Activated CD8-positive, alpha-beta memory T cell treated with anti-CD3 and anti-CD28 coated beads, Interleukin-2, amount 10 ng/mL, durations not matched to agents 7 days and 5 days (primary cell): Measurements from ENCODE around the gene IMPA2. TPM values are rescaled to one million over a fixed set of nuclear protein-coding genes. Genes with fewer than 3 reads are reported as not detected.
A peak's percentile ranks its signal among the peaks of the same experiment; 100 is the strongest.

ENCODE experiments used
- ATAC-seq: fragments of 150-1000 bp; cut with Tn5 transposase; one replicate; pipeline ENCODE4 v1.10.0; 2021; ENCODE audit warnings: moderate library complexity
- CTCF ChIA-PET: fragments of 350-600 bp; sonication (Branson Sonifier 250); formaldehyde crosslinking; loops from one replicate; lab custom pipeline; 2021; ENCODE audit warnings: antibody characterized with exemption; lab: Charles Lee
- DNase-seq: peaks from one replicate; pipeline ENCODE4 v3.0.0-alpha.2; 2020
- H3K27ac Mint-ChIP-seq: one replicate; pipeline ENCODE4 v1.8.0; 2021; ENCODE audit warnings: mild to moderate bottlenecking, mixed read lengths
- H3K27me3 Mint-ChIP-seq: one replicate; pipeline ENCODE4 v1.8.0; 2021; ENCODE audit warnings: mixed read lengths
- H3K36me3 Mint-ChIP-seq: one replicate; pipeline ENCODE4 v1.8.0; 2021; ENCODE audit warnings: mild to moderate bottlenecking, mixed read lengths
- H3K4me1 Mint-ChIP-seq: one replicate; pipeline ENCODE4 v1.8.0; 2021; ENCODE audit warnings: mixed read lengths
- H3K4me3 Mint-ChIP-seq: one replicate; pipeline ENCODE4 v1.8.0; 2021; ENCODE audit warnings: mild to moderate bottlenecking, moderate library complexity, mixed read lengths
- H3K9me3 Mint-ChIP-seq: one replicate; pipeline ENCODE4 v1.8.0; 2022; ENCODE audit warnings: low read depth, mixed read lengths
- total RNA-seq, 2 experiments: library from RNA; stranded (reverse); gene quantifications; one replicate each; pipeline ENCODE4 v1.2.3, GENCODE V29; 2021

IMPA2 gene
- total RNA-seq, 2 experiments from 2014 or later, result 14.1 to 19.1 TPM

GRCh38 chr18:11972371-11973174, 8.7 kb upstream of the IMPA2 start:
- no peak for ATAC-seq
- H3K9me3 Mint-ChIP-seq, result no peaks in the 10 kb centered on the region

GRCh38 chr18:11974741-11975325, 6.5 kb upstream of the IMPA2 start:
- H3K4me1 Mint-ChIP-seq, result peaks cover 6% of the 10 kb centered on the region
- H3K9me3 Mint-ChIP-seq, result no peaks in the 10 kb centered on the region
- CTCF ChIA-PET, result no interaction called here
- peaks cover 2% of the 10 kb centered on the region for H3K27me3 Mint-ChIP-seq
- no peak overlapping the region for H3K4me3 Mint-ChIP-seq
- ATAC-seq, result no peak
- DNase-seq, result no peak
- no peak overlapping the region for H3K27ac Mint-ChIP-seq
- H3K36me3 Mint-ChIP-seq, result no peaks in the 10 kb centered on the region

More at GRCh38 chr18:11972371-11973174, 8.7 kb upstream of the IMPA2 start:
- H3K27me3 Mint-ChIP-seq, result no peaks in the 10 kb centered on the region
- peaks cover 3% of the 10 kb centered on the region for H3K4me1 Mint-ChIP-seq
- H3K4me3 Mint-ChIP-seq, result no peak overlapping the region
- H3K36me3 Mint-ChIP-seq, result no peaks in the 10 kb centered on the region
- DNase-seq, result no peak
- H3K27ac Mint-ChIP-seq, result no peak overlapping the region
- CTCF ChIA-PET, result no interaction called here

- CTCF ChIA-PET, result no interaction called here
- no peak for DNase-seq
- Mint-ChIP-seq H3K4me1 (peaks cover 11% of the 10 kb centered on the region), H3K9me3 (no peaks in the 10 kb centered on the region), H3K27me3 (peaks cover 3% of the 10 kb centered on the region), H3K36me3 (no peaks in the 10 kb centered on the region), H3K4me3 (no peak overlapping the region), H3K27ac (no peak overlapping the region)
- no peak for ATAC-seq
These were observed 5.6 kb upstream of the IMPA2 start for GRCh38 chr18:11975723-11976122.

- H3K36me3 Mint-ChIP-seq, result no peaks in the 10 kb centered on the region
- no peak for ATAC-seq
- H3K4me3 Mint-ChIP-seq, result no peak overlapping the region
- H3K27me3 Mint-ChIP-seq, result peaks cover 3% of the 10 kb centered on the region
- CTCF ChIA-PET, result interaction anchor here (1.4 to 1.5 kb wide), 2 partner anchors 19 to 38 kb away, joined by 4 read pairs; no protein-coding TSS in a partner anchor
- no peak overlapping the region for H3K27ac Mint-ChIP-seq
- peaks cover 11% of the 10 kb centered on the region for H3K4me1 Mint-ChIP-seq
- H3K9me3 Mint-ChIP-seq, result no peaks in the 10 kb centered on the region
- no peak for DNase-seq
These were observed 4.8 kb upstream of the IMPA2 start for GRCh38 chr18:11976315-11977152.

- Mint-ChIP-seq H3K27ac (no peak overlapping the region), H3K36me3 (no peaks in the 10 kb centered on the region), H3K4me1 (peaks cover 14% of the 10 kb centered on the region), H3K27me3 (peaks cover 3% of the 10 kb centered on the region), H3K4me3 (no peak overlapping the region), H3K9me3 (no peaks in the 10 kb centered on the region)
- ATAC-seq (no peak), DNase-seq (no peak)
- CTCF ChIA-PET, result interaction anchor here (1.4 to 1.5 kb wide), 2 partner anchors 18 to 39 kb away, joined by 4 read pairs; no protein-coding TSS in a partner anchor
These were observed 4.2 kb upstream of the IMPA2 start for GRCh38 chr18:11977153-11977466.

- Mint-ChIP-seq H3K36me3 (no peaks in the 10 kb centered on the region), H3K9me3 (no peaks in the 10 kb centered on the region), H3K4me1 (peaks cover 22% of the 10 kb centered on the region), H3K4me3 (peak overlapping the region; percentile 34), H3K27me3 (peaks cover 3% of the 10 kb centered on the region), H3K27ac (no peak overlapping the region)
- DNase-seq, result no peak
- CTCF ChIA-PET, result interaction anchor here (1.4 kb wide), 1 partner anchor 17 kb away, joined by 5 read pairs; no protein-coding TSS in a partner anchor
- no peak for ATAC-seq
These were observed 2.4 kb upstream of the IMPA2 start for GRCh38 chr18:11978956-11979355.

GRCh38 chr18:11980163-11980493, 1.2 kb upstream of the IMPA2 start:
- Mint-ChIP-seq H3K9me3 (no peaks in the 10 kb centered on the region), H3K36me3 (no peaks in the 10 kb centered on the region), H3K27me3 (peaks cover 3% of the 10 kb centered on the region), H3K27ac (peak overlapping the region; percentile 72), H3K4me1 (peaks cover 22% of the 10 kb centered on the region), H3K4me3 (peak overlapping the region; percentile 87)
- ATAC-seq (no peak), DNase-seq (no peak)
- CTCF ChIA-PET, result interaction anchor here (0.7 to 3.1 kb wide), 7 partner anchors 15 to 292 kb away, joined by 3 to 13 read pairs (median 4); no protein-coding TSS in a partner anchor

- ATAC-seq (peak; percentile 93), DNase-seq (peak; percentile 98)
- Mint-ChIP-seq H3K4me1 (peaks cover 22% of the 10 kb centered on the region), H3K9me3 (no peaks in the 10 kb centered on the region), H3K27me3 (peaks cover 3% of the 10 kb centered on the region), H3K27ac (peak overlapping the region; percentile 76), H3K4me3 (peak overlapping the region; percentile 87), H3K36me3 (no peaks in the 10 kb centered on the region)
- CTCF ChIA-PET, result interaction anchor here (1.0 to 3.1 kb wide), 5 partner anchors 14 to 292 kb away, joined by 3 to 13 read pairs (median 4); no protein-coding TSS in a partner anchor
These were observed 664 bp upstream of the IMPA2 start for GRCh38 chr18:11980494-11981191.

- Mint-ChIP-seq H3K27ac (peak overlapping the region; percentile 49), H3K9me3 (no peaks in the 10 kb centered on the region), H3K36me3 (no peaks in the 10 kb centered on the region), H3K4me3 (peak overlapping the region; percentile 87), H3K4me1 (peaks cover 22% of the 10 kb centered on the region), H3K27me3 (peaks cover 3% of the 10 kb centered on the region)
- CTCF ChIA-PET, result interaction anchor here (1.2 to 3.3 kb wide), 6 partner anchors 14 to 249 kb away, joined by 4 to 15 read pairs (median 6); no protein-coding TSS in a partner anchor
- DNase-seq (peak; percentile 48), ATAC-seq (peak; percentile 9)
These were observed 448 bp downstream of the IMPA2 start for GRCh38 chr18:11981543-11982366.

GRCh38 chr18:11982981-11983380, 1.7 kb downstream of the IMPA2 start:
- Mint-ChIP-seq H3K27ac (no peak overlapping the region), H3K36me3 (no peaks in the 10 kb centered on the region), H3K9me3 (no peaks in the 10 kb centered on the region), H3K4me1 (peaks cover 22% of the 10 kb centered on the region), H3K4me3 (no peak overlapping the region), H3K27me3 (peaks cover 3% of the 10 kb centered on the region)
- DNase-seq, result no peak
- ATAC-seq, result no peak
- CTCF ChIA-PET, result interaction anchor here (0.7 to 3.3 kb wide), 5 partner anchors 10 to 56 kb away, joined by 3 to 15 read pairs (median 5); no protein-coding TSS in a partner anchor

GRCh38 chr18:11983592-11983991, 2.3 kb downstream of the IMPA2 start:
- no peaks in the 10 kb centered on the region for H3K9me3 Mint-ChIP-seq
- ATAC-seq, result no peak
- no peaks in the 10 kb centered on the region for H3K36me3 Mint-ChIP-seq
- no peak overlapping the region for H3K4me3 Mint-ChIP-seq
- peaks cover 22% of the 10 kb centered on the region for H3K4me1 Mint-ChIP-seq
- CTCF ChIA-PET, result interaction anchor here (0.7 to 3.3 kb wide), 4 partner anchors 9 to 46 kb away, joined by 3 to 15 read pairs (median 4); no protein-coding TSS in a partner anchor
- no peak overlapping the region for H3K27ac Mint-ChIP-seq
- peaks cover 3% of the 10 kb centered on the region for H3K27me3 Mint-ChIP-seq
- no peak for DNase-seq

- Mint-ChIP-seq H3K4me3 (no peak overlapping the region), H3K27ac (no peak overlapping the region), H3K36me3 (no peaks in the 10 kb centered on the region), H3K27me3 (peaks cover 3% of the 10 kb centered on the region), H3K4me1 (peaks cover 22% of the 10 kb centered on the region), H3K9me3 (no peaks in the 10 kb centered on the region)
- DNase-seq (no peak), ATAC-seq (no peak)
- CTCF ChIA-PET, result interaction anchor here (1.3 to 3.3 kb wide), 2 partner anchors 11 to 46 kb away, joined by 5 to 15 read pairs; no protein-coding TSS in a partner anchor
These were observed 2.8 kb downstream of the IMPA2 start for GRCh38 chr18:11984091-11984490.
